Suppressor macrophage treated with lipopolysaccharide for 4 hours (primary cell): Measurements from ENCODE around the gene ZNF12.
"Not testable (repeated sequence)": the region's sequence is repeated elsewhere in the genome, so short reads cannot be mapped to it uniquely, and the experiment has no call there.

Source experiments
- DNase-seq: peaks from one replicate; pipeline ENCODE4 v3.0.0-alpha.2; 2020

The ZNF12 gene

GRCh38 chr7:6706666-6707407 lies at the start of gene ZNF12:
ZNF12 (minus strand) TSS chr7:6706947; CDS start chr7:6705173, 1,774 bp downstream.
- peak; percentile 99 for DNase-seq

GRCh38 chr7:6753964-6754363 lies 47.2 kb upstream of the ZNF12 start, which contains the start of gene RSPH10B2:
RSPH10B2 (plus strand) TSS chr7:6754103; CDS start chr7:6757678, 3,575 bp downstream.
- not testable (repeated sequence) for DNase-seq

- DNase-seq, result not testable (repeated sequence)
Measured at GRCh38 chr7:6750173-6750572, 43.4 kb upstream of the ZNF12 start.

GRCh38 chr7:6749335-6749734 lies 42.6 kb upstream of the ZNF12 start:
- not testable (repeated sequence) for DNase-seq

GRCh38 chr7:6744410-6745100 lies 37.8 kb upstream of the ZNF12 start:
- not testable (repeated sequence) for DNase-seq

- not testable (repeated sequence) for DNase-seq
Measured at GRCh38 chr7:6738415-6738814, 31.7 kb upstream of the ZNF12 start.

GRCh38 chr7:6730343-6730633 lies 23.5 kb upstream of the ZNF12 start:
- no peak for DNase-seq

GRCh38 chr7:6729492-6730342 lies 23.0 kb upstream of the ZNF12 start:
- DNase-seq, result peak; percentile 97

- not testable (repeated sequence) for DNase-seq
Measured at GRCh38 chr7:6728893-6729491, 22.2 kb upstream of the ZNF12 start.

- no peak for DNase-seq
Measured at GRCh38 chr7:6727663-6728062, 20.9 kb upstream of the ZNF12 start.

- DNase-seq, result not testable (repeated sequence)
Measured at GRCh38 chr7:6726341-6726740, 19.6 kb upstream of the ZNF12 start.

GRCh38 chr7:6725003-6725402 lies 18.3 kb upstream of the ZNF12 start:
- peak; percentile 39 for DNase-seq

GRCh38 chr7:6724351-6724750 lies 17.6 kb upstream of the ZNF12 start:
- DNase-seq, result not testable (repeated sequence)

- DNase-seq, result no peak
Measured at GRCh38 chr7:6718124-6718523, 11.4 kb upstream of the ZNF12 start.

GRCh38 chr7:6715898-6716297 lies 9.2 kb upstream of the ZNF12 start:
- DNase-seq, result not testable (repeated sequence)

GRCh38 chr7:6714360-6714759 lies 7.6 kb upstream of the ZNF12 start:
- no peak for DNase-seq

- no peak for DNase-seq
Measured at GRCh38 chr7:6709808-6710207, 3.1 kb upstream of the ZNF12 start.

- DNase-seq, result no peak
Measured at GRCh38 chr7:6708304-6708703, 1.6 kb upstream of the ZNF12 start.

GRCh38 chr7:6705959-6706665 lies 635 bp downstream of the ZNF12 start:
- peak; percentile 41 for DNase-seq

GRCh38 chr7:6701860-6702259 lies 4.9 kb downstream of the ZNF12 start:
- DNase-seq, result no peak

- DNase-seq, result no peak
Measured at GRCh38 chr7:6700793-6701192, 6.0 kb downstream of the ZNF12 start.

- DNase-seq, result peak; percentile 4
Measured at GRCh38 chr7:6691609-6692106, 15.1 kb downstream of the ZNF12 start.
